DND-41 (cell line): ENCODE data around the gene TMEM266.

Experiments used
- ATAC-seq: fragments of 200-7000 bp; cut with Tn5 transposase; 3 replicates; pipeline ENCODE4 v1.9.1; 2021; ENCODE audit warnings: low read depth; ENCODE audit not compliant: insufficient read depth
- DNase-seq: peaks from one replicate; pipeline ENCODE4 v3.0.0-alpha.2; 2020
- H2AFZ ChIP-seq: 2 replicates; pipeline ENCODE4 v1.6.0; 2012; ENCODE audit warnings: low read depth, low read length
- H3K27ac ChIP-seq: 2 replicates; pipeline ENCODE4 v1.5.1; 2012; ENCODE audit warnings: low read length, inconsistent platforms
- H3K27me3 ChIP-seq: fragments of 200-600 bp; sonication (generic); 2 replicates; pipeline ENCODE4 v1.6.0; 2012; ENCODE audit warnings: low read length, mild to moderate bottlenecking, inconsistent platforms; ENCODE audit not compliant: insufficient read depth, poor library complexity
- H3K36me3 ChIP-seq: 2 replicates; pipeline ENCODE4 v1.5.1; 2012; ENCODE audit warnings: low read length, inconsistent platforms; ENCODE audit not compliant: insufficient read depth
- H3K4me1 ChIP-seq: 2 replicates; pipeline ENCODE4 v1.5.1; 2012; ENCODE audit warnings: mild to moderate bottlenecking, low read length; ENCODE audit not compliant: insufficient read depth
- H3K4me2 ChIP-seq: 2 replicates; pipeline ENCODE4 v1.6.0; 2012; ENCODE audit warnings: mild to moderate bottlenecking, moderate library complexity, low read length, inconsistent platforms; ENCODE audit not compliant: insufficient read depth
- H3K4me3 ChIP-seq, 2 experiments: fragments of 200-600 bp in 1 of 2; shearing (Covaris generic) in 1 of 2; 2 replicates each; pipeline ENCODE4 v1.5.1; 2012 to 2016; ENCODE audit warnings: inconsistent platforms in 2 of 2, low read length in 2 of 2, mild to moderate bottlenecking in 2 of 2, low read depth in 1 of 2, moderate library complexity in 1 of 2
- H3K79me2 ChIP-seq: 2 replicates; pipeline ENCODE4 v1.6.0; 2012; ENCODE audit warnings: low read length, inconsistent platforms; ENCODE audit not compliant: insufficient read depth
- H3K9ac ChIP-seq: 2 replicates; pipeline ENCODE4 v1.6.0; 2012; ENCODE audit warnings: low read depth, mild to moderate bottlenecking, inconsistent platforms, low read length, moderate library complexity
- H3K9me3 ChIP-seq: 2 replicates; pipeline ENCODE4 v1.5.1; 2012; ENCODE audit warnings: low read length, moderate library complexity, mild to moderate bottlenecking, inconsistent platforms; ENCODE audit not compliant: insufficient read depth, severe bottlenecking
- H4K20me1 ChIP-seq: 2 replicates; pipeline ENCODE4 v1.6.0; 2012; ENCODE audit warnings: low read length; ENCODE audit not compliant: insufficient read depth
- EZH2 ChIP-seq: IDR thresholded peaks from 3 replicates; pipeline ENCODE4 v1.6.1; 2012; ENCODE audit warnings: borderline replicate concordance, low read depth, mild to moderate bottlenecking, moderate library complexity, low read length, inconsistent platforms; ENCODE audit not compliant: severe bottlenecking
- TF ChIP-seq, protein P1 (sequence below): IDR thresholded peaks from 2 replicates; pipeline ENCODE4 v1.5.1; 2012; ENCODE audit warnings: borderline replicate concordance, low read length, moderate library complexity, mild to moderate bottlenecking; ENCODE audit not compliant: poor library complexity, severe bottlenecking; ENCODE audit errors: extremely low read depth

The TMEM266 gene

DNA sequence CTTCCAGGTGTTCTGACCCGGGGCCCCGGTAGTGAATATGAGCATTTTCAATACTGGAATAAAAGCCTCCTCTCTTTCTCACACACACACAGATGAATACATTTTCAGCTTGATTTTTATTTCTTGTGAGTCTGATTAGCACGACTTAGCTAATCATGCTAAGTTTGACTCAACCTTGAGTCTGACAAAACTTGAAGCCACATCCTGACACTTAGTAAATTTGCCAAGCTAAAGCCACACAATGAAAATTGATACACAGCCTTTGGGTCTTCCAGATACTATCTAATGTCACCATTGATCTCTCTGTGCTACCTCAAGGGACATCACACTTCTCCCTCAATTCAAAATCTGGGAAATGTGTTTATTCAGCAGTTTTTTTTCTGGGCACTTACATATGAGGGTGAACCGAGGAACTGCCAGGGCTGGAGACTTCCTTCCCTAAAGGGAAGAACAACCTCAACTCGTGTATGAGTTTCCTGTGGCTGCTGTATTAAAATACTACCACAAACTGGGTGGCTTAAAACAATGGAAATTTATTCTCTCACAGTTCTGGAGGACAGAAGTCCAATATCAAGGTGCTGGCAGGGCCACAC, 18.6 kb downstream of the TMEM266 start:
- DNase-seq (no peak), ATAC-seq (no peak)
- no peak overlapping the region for H3K27ac ChIP-seq
- TF ChIP-seq EZH2 = no peak
- TF ChIP-seq, protein P1, sequence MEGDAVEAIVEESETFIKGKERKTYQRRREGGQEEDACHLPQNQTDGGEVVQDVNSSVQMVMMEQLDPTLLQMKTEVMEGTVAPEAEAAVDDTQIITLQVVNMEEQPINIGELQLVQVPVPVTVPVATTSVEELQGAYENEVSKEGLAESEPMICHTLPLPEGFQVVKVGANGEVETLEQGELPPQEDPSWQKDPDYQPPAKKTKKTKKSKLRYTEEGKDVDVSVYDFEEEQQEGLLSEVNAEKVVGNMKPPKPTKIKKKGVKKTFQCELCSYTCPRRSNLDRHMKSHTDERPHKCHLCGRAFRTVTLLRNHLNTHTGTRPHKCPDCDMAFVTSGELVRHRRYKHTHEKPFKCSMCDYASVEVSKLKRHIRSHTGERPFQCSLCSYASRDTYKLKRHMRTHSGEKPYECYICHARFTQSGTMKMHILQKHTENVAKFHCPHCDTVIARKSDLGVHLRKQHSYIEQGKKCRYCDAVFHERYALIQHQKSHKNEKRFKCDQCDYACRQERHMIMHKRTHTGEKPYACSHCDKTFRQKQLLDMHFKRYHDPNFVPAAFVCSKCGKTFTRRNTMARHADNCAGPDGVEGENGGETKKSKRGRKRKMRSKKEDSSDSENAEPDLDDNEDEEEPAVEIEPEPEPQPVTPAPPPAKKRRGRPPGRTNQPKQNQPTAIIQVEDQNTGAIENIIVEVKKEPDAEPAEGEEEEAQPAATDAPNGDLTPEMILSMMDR = no peak
- no peak overlapping the region for H3K9ac ChIP-seq
- H4K20me1 ChIP-seq = no peaks in the 10 kb centered on the region
- peaks cover 4% of the 10 kb centered on the region for H3K27me3 ChIP-seq
- no peaks in the 10 kb centered on the region for H3K4me1 ChIP-seq
- no peak overlapping the region for H3K4me3 ChIP-seq
- no peaks in the 10 kb centered on the region for H3K9me3 ChIP-seq
- H3K36me3 ChIP-seq = no peaks in the 10 kb centered on the region
- no peaks in the 10 kb centered on the region for H3K79me2 ChIP-seq
- H2AFZ ChIP-seq = no peak overlapping the region
- no peak overlapping the region for H3K4me2 ChIP-seq

- Histone ChIP-seq H4K20me1 (no peaks in the 10 kb centered on the region), H3K79me2 (no peaks in the 10 kb centered on the region), H3K27me3 (peaks cover 10% of the 10 kb centered on the region), H3K27ac (no peak overlapping the region), H3K9ac (no peak overlapping the region), H3K36me3 (no peaks in the 10 kb centered on the region), H2AFZ (no peak overlapping the region), H3K9me3 (no peaks in the 10 kb centered on the region), H3K4me1 (no peaks in the 10 kb centered on the region), H3K4me3 (no peak overlapping the region), H3K4me2 (no peak overlapping the region)
- ATAC-seq (no peak), DNase-seq (no peak)
- TF ChIP-seq, protein P1 = no peak
- TF ChIP-seq EZH2 = no peak
Measured at GRCh38 chr15:76084256-76084655, 24.5 kb downstream of the TMEM266 start.

GRCh38 chr15:76098685-76099084, 38.9 kb downstream of the TMEM266 start:
- no peak overlapping the region for H3K4me3 ChIP-seq
- H3K79me2 ChIP-seq = no peaks in the 10 kb centered on the region
- ATAC-seq (no peak), DNase-seq (no peak)
- no peak overlapping the region for H3K27ac ChIP-seq
- no peak overlapping the region for H3K9ac ChIP-seq
- TF ChIP-seq, protein P1 = no peak
- no peak for TF ChIP-seq EZH2
- H3K27me3 ChIP-seq = no peaks in the 10 kb centered on the region
- no peaks in the 10 kb centered on the region for H4K20me1 ChIP-seq
- no peaks in the 10 kb centered on the region for H3K9me3 ChIP-seq
- no peak overlapping the region for H2AFZ ChIP-seq
- H3K4me2 ChIP-seq = no peak overlapping the region
- H3K4me1 ChIP-seq = no peaks in the 10 kb centered on the region
- H3K36me3 ChIP-seq = no peaks in the 10 kb centered on the region

DNA sequence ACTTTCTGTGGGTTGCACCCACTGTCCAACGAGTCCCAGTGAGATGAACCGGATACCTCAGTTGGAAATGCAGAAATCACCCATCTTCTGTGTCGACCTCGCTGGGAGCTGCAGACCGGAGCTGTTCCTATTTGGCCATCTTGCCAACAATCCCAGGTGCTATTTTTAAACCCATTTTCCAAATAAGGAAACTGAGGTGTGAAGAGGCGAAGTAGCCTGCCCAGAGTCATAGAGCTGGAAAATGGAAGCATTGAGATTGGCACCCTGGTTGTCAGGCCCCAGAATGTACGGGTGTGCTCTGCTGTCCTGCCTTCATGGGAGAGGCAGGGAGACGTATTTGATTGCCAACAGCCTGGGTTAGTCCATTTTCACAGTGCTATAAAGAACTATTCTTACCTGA, 39.6 kb downstream of the TMEM266 start:
- no peak for ATAC-seq

More for the DNA sequence above, 39.6 kb downstream of the TMEM266 start:
- Histone ChIP-seq H3K4me2 (no peak overlapping the region), H3K27me3 (no peaks in the 10 kb centered on the region), H3K9ac (no peak overlapping the region), H3K27ac (no peak overlapping the region), H3K79me2 (no peaks in the 10 kb centered on the region), H3K4me3 (no peak overlapping the region), H3K4me1 (no peaks in the 10 kb centered on the region), H2AFZ (no peak overlapping the region), H3K36me3 (no peaks in the 10 kb centered on the region), H3K9me3 (no peaks in the 10 kb centered on the region), H4K20me1 (no peaks in the 10 kb centered on the region)
- TF ChIP-seq, protein P1 = no peak
- TF ChIP-seq EZH2 = no peak
- DNase-seq = no peak
